Measurements from ENCODE around the gene OR2V2.
"Not testable (repeated sequence)": the region's sequence is repeated elsewhere in the genome, so short reads cannot be mapped to it uniquely, and the experiment has no call there.

The OR2V2 gene

DNA sequence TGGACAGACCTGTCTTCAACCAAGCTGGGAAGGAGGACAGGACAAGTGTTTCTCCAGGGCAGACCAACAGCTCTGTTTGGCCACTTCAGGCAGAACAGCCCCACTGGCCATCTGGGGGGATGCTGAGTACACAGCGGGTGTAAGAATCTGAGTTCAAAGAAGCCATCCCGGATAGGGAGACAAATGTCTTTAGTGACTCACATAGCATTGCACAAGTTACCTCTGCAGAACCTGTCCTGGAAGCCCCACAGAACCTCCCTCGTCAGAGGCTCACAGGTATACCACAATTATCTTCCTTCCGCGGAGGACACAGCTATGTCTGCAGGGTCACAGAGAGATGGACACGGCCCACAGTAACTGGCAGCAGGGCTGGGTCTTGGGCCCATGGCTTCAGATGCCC is 2.0 kb downstream of the OR2V2 start:
- DNase-seq: no peak

DNA sequence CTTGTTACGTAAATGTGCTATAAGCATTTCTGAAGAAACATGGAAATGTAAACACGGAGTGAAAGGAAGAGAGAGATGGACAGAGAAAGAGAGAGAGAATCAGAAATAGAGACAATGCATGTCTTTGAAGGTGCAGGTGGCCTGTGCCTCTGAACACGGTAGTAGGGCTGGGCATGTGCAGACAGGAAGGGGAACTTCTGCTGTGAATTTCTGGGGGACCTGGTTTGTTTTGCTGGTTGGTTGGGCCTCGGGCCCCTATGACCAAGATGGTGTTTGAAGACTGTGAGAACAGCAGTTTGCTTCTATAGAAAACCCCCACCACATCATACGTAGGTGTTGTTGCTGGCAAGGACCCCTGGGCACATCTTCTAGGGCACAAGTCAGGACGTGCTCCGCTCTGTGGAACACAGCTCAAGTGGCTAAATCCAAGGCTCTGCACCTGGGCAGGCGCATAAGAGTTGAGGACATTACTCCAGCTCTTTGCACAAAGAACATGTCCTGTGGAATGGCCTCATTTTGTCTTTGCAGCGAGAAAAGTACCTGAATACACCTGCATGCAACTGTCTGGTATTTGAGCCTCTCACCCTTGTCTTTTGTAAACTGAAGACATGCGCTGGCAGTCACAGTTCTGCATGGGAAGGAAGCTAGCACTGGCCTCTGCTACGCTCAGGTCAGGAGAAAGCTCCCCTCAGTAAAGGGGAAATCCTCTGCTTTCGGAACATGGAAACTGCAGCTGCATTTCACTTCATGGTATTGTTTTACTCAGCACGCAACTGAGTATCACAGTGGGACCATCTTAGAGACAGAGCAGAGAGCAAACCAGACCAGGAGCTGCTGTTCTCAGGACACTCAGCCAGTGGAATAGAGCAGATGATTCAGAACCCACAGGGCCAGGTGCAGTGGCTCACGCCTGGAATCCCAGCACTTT is 2.7 kb downstream of the OR2V2 start:
- no peak for DNase-seq

DNA sequence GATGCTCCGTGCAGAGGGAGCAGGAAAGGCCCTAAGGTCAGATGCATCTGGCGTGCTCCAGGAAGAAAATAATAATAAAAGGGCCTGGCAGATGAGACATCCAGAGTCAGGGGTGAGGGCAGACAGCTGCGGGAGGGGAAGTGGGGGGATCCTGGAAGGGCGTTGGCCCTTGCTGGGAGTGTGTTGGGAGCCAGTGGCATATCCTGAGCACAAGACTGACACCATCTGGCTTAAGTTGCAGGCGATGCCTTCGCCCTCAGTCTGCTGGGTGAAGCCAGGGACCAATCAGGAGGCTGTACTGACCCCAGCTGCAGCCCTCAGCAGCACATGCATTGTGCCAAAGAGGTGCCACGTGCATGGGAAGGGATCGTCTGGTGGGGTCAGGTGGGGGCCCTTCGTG is 3.8 kb downstream of the OR2V2 start:
- no peak for DNase-seq

DNA sequence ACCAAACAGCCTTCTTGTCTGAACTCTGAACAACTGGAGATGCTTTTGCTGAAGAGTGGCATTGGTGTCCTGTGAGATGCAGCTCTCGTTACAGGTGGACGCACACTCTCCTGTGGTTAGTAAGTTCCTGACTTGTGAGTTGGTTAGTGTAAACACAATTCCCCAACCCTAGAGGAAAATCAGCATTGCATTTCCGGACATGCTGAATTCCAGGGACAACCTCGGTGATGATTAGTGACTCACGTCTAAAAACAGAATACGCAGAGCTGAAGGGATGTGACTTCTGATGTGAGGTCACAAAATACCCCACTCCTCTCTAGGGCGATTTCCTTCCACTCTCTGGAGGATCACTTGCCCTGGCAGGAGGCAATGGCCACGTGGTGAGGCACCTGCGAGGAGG is 5.0 kb downstream of the OR2V2 start:
- no peak for DNase-seq

DNA sequence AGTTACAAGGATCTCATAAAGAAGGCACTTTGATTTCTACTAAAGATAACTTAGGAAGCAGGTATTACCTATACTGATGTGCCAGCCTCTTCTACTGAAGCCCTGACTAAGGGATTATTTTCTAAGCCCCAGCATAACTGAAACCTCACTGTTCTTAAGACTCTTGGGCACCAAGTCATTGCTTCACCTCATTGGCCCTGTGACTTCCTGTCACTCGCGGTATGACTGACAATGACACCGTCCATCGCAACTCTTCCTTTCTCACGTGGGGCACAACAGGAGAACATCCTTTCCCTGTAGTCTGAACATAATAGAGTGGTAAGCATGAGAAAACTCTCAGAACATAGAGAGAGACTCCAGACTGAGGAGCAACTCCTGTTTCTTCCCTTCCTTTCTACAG is 6.4 kb downstream of the OR2V2 start:
- no peak for DNase-seq

DNA sequence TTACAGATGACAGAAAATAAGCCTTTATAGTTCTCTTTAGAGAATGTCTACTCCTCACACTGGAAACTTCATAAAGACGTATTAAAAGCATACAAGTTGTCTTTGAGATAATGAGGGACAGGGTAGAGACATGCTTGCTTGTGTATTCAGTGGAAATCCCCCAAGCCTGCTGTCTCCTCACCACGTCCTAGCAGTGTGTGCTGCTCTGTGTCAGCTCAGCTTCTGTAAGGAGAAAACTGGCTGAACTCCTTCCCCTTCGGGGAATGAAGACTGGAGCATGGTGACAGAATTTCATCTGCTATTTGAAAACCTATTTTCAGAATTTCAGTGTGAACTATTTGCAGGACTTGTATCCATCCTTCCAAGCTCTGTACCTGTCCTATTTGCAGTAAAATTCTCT is 9.4 kb downstream of the OR2V2 start:
- no peak for DNase-seq

DNA sequence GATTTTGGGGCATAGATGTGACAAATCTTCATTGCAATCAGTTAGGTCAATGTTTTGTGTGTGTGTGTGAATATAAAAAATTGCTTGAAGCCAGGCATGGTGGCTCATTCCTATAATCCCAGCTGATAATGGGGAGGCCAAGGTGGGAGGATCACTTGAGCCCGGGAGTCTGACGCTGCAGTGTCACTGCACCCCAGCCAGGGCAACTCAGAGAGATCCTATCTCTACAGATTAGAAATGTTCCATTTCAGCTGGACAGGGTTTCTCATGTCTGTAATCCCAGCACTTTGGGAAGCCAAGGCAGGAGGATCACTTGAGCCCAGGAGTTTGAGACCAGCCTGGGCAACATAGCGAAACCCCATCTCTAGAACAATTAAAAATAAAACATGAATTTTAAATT is 11.5 kb downstream of the OR2V2 start:
- no peak for DNase-seq

DNA sequence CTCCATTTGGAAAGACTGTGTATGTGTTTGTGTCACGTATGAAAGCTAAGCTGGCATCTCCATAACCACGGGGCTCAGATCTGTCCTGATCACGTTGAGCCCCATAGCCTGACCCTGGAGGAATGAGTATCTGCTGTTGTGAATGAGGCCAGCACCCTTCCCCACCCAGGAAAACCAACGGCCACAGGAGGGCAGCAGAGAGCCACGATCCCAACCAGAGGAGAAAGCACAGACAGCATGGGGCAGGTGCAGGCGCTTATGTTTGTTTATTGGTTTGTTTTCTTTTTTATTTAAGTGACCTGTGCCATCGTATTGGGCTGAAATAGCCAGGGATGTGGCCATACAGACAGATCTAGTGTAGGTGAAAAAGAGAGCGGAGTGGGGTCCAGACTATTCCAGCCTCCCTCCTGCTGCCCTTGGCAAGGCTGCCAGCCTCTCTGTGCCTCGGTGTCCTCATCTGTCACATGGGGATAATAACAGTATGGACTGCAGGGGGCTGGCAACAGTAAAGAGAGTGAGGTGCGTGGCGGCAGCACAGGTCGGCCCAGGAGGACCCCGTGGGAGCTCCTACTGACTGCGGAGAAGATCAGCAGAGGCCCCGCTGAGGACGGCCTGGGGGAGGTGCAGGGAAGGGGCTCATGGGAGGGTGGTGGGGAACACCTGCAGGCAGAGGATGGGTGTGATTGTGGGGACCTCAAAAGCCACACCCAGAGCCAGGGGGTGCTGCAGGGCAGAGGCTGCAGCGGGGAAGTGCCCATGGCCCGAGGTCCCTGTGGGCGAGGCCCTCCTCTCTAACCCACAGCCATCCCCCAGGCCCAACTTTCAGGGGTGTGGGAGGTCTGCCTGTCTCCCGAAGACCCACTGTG is 12.1 kb downstream of the OR2V2 start:
- peak; percentile 89 for DNase-seq

DNA sequence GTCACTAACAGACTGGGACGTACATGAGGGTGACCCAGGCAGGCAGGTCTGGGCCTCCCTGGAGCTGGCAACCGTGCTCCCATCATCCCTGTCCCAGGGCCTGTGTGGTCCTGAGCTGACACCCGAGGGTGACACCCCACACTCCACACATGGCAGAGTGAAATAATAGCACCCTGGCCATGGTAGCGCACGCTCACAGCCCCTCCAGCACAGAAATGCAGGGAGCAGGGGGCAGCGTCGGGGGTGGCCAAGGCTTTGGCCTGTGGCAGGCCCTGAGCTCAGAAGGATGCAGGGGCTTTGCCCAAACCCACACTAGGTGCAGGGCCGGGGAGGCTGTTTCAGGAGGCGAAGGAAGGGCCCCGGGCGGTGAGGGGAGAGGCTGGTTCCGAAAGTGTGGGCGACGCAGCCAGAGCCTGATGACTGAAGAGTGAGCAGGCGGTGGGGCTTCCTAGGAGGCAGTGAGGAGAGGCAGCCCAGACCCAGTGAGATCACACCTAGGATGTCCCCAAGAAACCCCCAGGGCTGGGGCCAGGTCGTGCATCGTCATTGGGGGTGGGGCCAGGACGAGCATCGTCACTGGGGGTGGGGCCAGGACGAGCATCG is 12.9 kb downstream of the OR2V2 start:
- DNase-seq: no peak

DNA sequence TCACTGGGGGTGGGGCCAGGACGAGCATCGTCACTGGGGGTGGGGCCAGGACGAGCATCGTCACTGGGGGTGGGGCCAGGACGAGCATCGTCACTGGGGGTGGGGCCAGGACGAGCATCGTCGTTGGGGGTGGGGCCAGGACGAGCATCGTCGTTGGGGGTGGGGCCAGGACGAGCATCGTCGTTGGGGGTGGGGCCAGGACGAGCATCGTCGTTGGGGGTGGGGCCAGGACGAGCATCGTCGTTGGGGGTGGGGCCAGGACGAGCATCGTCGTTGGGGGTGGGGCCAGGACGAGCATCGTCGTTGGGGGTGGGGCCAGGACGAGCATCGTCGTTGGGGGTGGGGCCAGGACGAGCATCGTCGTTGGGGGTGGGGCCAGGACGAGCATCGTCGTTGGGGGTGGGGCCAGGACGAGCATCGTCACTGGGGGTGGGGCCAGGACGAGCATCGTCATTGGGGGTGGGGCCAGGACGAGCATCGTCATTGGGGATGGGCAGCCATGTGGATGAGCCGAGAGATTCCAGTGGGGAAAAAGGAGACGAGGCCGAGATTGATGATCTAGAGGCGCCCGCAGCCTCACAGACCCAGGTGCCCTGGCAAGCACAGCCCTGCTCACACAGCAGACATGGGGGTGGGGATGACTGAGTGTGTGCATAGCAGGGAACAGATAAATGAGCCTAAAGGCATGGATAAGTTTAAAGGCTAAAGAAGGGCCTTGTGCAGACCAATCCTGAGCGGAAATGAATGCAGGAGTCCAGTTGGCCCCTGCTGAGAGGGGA is 13.6 kb downstream of the OR2V2 start:
- DNase-seq: peak; percentile 64

DNA sequence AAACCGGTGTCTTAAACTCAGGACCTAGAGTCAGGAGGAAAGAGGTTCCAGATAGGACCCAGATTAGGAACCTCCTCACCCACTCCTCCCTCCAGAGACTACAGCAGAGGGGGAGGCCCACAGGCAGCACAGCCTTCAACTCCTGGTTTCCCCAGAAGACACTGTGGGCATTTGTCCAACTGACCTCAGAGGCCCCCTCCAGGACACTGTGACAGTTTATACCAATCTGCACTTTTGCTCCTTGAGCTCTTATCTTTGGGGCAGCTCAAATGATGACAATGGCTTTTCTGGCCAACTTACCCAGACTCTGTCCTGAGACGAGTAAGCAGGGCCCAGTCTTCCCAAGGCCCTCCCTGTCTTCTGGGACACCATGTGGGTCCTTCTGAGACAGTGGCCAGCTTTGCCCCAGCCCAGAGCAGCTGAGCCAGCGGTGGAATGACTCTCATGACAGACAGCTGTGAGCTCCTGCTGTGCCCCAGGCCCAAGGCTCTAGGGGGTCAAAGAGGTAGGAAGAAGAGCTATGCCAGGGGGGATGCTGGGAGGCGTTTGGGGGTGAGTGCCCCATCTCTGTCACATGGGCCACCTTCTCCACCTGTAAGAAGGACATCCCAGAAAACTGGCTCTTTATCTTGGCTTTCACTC is 14.3 kb downstream of the OR2V2 start:
- DNase-seq: no peak

DNA sequence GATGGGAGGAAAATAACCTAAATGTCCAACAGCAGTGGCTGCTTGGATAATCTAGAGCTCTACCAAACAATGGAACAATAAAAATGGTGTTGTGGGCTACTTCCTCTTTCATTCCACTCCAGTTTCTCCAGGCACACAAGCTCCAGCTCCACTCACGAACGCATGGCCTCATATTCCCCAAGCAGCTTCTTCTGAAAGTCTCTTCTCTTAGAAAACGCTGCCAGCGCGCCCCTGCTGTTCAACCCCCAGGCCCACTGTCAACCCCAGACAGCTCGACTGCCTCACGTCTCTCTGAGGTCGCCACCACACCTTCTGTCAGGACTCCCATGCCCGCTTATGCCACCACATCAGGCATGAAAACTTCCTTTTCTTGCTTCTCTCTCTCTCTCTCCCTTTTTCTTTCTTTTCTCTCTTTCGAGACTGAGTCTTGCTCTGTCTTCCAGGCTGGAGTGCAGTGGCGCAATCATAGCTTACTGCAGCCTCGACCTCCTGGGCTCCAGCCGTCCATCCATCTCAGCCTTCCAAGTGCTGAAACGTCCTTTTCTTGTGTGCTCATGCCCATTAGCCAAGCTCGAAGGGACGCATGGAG is 16.2 kb downstream of the OR2V2 start:
- no peak for DNase-seq

DNA sequence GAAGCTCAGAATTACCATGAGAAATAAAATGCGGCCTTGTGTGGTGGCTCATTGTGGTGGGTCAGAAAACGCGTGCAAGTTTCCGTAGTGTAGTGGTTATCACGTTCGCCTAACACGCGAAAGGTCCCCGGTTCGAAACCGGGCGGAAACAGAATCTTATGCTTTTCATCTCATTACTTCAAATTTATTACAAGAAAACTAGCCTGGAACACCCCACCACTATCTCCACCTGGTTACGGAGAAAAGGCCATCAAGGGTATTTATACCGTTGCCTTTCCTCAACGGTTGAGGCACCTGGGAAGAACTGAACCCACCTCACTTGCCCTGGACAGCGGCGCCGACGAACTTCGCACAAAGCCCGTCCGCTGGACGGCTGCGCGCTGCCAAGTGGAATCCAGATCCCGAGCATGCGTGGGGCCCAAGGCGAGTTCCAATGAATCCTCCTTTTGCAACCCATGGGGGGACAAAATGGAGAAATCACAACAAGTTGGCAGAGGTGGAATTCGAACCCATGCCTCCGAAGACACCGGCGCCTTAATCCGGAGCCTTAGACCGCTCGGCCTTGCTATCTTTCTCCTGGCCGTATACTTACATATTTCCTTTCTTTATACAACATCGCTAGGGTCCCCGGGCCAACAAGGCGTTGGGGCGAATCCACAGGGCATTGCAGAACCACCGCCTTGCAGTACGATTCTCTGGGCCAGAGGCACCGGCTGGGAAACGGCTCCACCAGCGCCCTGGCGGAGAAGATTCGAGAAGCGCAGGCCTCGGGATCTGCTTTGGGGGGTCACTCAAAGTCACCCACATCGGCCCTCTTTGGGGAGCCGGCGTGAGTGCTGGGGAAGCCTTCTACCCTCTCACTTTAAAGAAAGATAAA is 16.9 kb downstream of the OR2V2 start:
- no peak for DNase-seq

DNA sequence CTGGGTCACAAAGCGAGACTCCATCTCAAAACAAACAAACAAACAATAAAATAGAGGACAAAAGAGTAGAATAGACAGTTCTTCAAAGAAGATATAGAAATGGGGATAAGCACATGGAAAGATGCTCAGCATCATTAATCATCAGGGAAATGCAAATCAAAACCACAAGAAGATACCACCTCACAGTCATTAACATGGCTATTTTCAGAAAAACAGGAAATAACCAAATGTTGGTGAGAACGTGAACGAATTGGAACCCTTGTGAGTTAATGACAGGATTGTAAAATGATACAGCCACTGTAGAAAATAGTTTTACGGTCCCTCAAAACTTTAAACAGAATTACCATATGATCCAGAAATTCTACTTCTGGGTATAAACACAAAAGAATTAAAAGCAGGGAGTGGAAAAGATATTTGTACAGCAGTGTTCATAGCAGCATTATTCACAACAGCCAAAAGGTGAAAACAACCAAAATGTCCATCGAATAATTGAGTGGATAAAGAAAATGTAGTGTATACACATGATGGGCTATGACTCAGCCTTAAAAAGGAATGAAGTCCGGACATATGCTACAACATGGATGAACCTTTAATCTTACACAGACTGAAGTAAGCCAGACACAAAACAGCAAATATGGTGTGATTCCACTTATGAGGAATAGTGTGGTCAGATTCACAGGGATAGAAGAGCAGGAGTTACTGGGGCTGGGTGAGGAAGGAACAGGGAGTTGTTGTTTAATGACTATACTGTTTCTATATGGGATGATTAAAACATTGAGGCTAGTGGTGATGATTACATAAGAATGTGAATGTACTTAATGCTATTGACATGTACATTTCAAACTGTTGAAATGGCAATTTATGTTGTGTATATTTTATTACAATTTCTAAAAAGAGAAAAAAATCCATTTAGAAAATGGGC is 19.7 kb downstream of the OR2V2 start:
- no peak for DNase-seq

DNA sequence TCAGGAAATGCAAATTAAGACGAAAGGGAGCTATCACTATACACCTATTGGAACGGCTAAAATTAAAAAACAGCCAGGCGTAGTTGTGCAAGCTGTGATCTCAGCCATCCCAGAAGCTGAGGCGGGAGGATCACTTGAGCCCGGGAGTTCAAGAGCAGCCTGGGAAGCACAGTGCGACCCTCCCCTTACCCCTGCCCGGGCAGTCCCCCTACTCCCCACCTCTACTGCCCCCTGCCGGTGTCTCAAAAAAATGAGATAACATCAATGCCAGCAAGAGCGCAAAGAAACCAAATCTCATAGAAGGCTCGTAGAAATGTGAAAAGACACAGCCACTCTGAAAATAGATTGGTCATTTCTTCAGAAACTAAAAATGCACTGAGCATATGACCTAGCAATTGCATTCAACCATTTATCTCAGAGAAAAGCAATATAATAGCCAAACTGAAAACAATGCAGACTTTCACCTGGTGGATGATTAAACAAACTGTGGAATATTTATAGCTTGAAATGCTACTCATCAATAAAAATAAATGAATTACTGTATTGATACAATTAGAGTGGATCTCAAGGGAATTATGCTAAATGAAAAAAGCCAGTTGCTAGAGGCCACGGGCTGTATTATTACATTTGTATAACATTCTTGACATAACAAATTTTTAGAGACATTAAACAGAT is 20.6 kb downstream of the OR2V2 start:
- no peak for DNase-seq

DNA sequence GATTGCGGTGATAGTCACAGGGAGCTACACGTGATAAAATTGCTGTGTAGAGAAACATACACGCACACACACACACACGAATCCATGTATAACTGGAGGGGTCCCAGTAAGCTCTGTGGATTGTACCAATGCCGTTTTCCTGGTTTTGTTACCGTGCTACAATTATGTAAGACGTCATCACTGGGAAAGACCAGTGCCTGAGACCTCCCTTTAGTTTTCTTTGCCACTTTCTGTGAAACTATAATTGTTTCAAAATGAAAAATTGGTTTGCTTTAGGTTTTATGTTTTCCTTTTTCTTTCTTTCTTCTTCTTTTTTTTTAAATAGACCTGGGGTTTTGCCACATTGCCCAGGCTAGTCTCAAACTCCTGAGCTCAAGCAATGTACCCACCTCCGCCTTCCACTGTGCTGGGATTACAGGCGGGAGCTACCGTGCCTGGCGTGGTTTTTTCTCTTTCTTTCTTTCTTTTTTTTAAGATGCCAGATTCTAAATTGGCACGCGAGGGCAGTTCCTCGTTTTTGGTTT is 21.3 kb downstream of the OR2V2 start:
- DNase-seq: no peak

DNA sequence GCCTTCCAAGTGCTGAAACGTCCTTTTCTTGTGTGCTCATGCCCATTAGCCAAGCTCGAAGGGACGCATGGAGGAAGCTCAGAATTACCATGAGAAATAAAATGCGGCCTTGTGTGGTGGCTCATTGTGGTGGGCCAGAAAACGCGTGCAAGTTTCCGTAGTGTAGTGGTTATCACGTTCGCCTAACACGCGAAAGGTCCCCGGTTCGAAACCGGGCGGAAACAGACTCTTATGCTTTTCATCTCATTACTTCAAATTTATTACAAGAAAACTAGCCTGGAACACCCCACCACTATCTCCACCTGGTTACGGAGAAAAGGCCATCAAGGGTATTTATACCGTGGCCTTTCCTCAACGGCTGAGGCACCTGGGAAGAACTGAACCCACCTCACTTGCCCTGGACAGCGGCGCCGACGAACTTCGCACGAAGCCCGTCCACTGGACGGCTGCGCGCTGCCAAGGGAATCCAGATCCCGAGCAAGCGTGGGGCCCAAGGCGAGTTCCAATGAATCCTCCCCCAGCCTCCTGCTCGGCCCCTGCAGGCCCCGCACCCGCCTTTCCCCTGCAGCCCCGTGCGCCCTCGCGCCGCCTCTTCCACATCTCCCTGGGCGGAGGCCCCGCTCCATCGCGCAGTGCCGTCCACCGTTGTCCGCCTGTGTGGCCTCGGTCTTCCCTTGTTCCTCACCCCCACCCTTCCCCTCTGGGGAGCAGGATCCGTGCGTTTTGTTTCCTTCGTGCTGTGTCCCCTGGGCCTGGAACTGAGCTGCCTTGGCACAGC is 22.3 kb downstream of the OR2V2 start:
- not testable (repeated sequence) for DNase-seq

Data from midbrain (tissue), 1 donor.